Adipocyte (in vitro differentiated cells): ENCODE measurements around the gene ACOD1.
A peak's percentile ranks its signal among the peaks of the same experiment; 100 is the strongest.
"Not testable (repeated sequence)": the region's sequence is repeated elsewhere in the genome, so short reads cannot be mapped to it uniquely, and the experiment has no call there.

Source experiments
- DNase-seq: peaks from one replicate; pipeline ENCODE4 v3.0.0-alpha.2; 2015; ENCODE audit warnings: low read depth
- H3K27me3 ChIP-seq: replicated peaks from 2 replicates; pipeline ENCODE4 v1.7.0; 2013; ENCODE audit warnings: mild to moderate bottlenecking, low read length, moderate library complexity; ENCODE audit not compliant: control insufficient read depth, insufficient read depth
- H3K36me3 ChIP-seq: 2 replicates; pipeline ENCODE4 v1.7.0; 2013; ENCODE audit warnings: low read length, mild to moderate bottlenecking, moderate library complexity; ENCODE audit not compliant: control insufficient read depth, insufficient read depth, severe bottlenecking
- H3K4me1 ChIP-seq: 2 replicates; pipeline ENCODE4 v1.7.0; 2013; ENCODE audit warnings: mild to moderate bottlenecking, low read length, moderate library complexity; ENCODE audit not compliant: control insufficient read depth, insufficient read depth
- H3K4me3 ChIP-seq: 2 replicates; pipeline ENCODE4 v1.7.0; 2013; ENCODE audit warnings: mild to moderate bottlenecking, low read length, moderate library complexity
- H3K9ac ChIP-seq: 2 replicates; pipeline ENCODE4 v1.7.0; 2013; ENCODE audit warnings: mild to moderate bottlenecking, low read length, moderate library complexity
- H3K9me3 ChIP-seq: 2 replicates; pipeline ENCODE4 v1.7.0; 2013; ENCODE audit warnings: mild to moderate bottlenecking, low read length, moderate library complexity; ENCODE audit not compliant: control insufficient read depth

Gene ACOD1

DNA sequence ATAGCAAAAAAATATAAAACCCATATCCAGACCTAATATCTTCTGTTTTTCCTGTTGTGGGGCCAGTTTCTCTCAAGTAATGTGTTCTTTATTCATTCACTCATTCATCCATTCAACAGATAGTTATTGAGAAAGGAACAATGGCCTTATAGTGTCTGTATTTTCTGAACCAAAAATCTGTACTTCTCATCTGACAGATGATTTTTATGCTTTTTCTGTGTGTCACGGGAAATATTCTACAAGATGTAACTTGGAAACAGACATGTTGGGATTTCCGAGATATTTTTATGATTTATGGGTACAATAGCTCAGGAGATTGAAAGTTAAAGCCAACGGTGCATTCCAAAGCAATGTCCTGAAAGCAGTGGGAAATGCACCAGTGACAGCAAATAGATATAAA, 5.7 kb downstream of the ACOD1 start:
- no peak for DNase-seq

DNA sequence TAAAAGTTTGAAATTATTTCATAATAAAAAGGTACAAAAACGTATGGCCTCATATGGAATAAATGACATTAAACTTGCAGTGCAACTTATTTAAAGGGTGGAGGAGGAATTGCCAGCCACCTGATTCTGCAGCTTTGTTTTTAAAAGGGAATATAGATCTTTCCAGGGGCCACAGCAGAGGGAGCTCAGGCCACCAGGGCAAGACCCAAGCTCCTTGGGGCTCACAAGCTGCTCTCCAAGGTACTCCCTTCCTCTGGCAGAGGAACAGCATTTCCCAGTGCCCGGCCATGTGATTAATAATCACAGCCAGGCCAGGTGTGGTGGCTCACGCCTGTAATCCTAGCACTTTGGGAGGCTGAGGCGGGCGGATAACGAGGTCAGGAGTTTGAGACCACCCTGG, 6.2 kb downstream of the ACOD1 start:
- no peak overlapping the region for H3K9ac ChIP-seq
- H3K36me3 ChIP-seq, result no peaks in the 10 kb centered on the region
- H3K27me3 ChIP-seq, result no peaks in the 10 kb centered on the region
- peaks cover 5% of the 10 kb centered on the region for H3K9me3 ChIP-seq
- H3K4me3 ChIP-seq, result no peak overlapping the region
- no peak for DNase-seq
- no peaks in the 10 kb centered on the region for H3K4me1 ChIP-seq

More for the DNA sequence above, 5.7 kb downstream of the ACOD1 start:
- no peaks in the 10 kb centered on the region for H3K36me3 ChIP-seq
- no peak overlapping the region for H3K9ac ChIP-seq
- H3K9me3 ChIP-seq, result no peaks in the 10 kb centered on the region
- no peaks in the 10 kb centered on the region for H3K4me1 ChIP-seq
- H3K4me3 ChIP-seq, result no peak overlapping the region
- H3K27me3 ChIP-seq, result no peaks in the 10 kb centered on the region

DNA sequence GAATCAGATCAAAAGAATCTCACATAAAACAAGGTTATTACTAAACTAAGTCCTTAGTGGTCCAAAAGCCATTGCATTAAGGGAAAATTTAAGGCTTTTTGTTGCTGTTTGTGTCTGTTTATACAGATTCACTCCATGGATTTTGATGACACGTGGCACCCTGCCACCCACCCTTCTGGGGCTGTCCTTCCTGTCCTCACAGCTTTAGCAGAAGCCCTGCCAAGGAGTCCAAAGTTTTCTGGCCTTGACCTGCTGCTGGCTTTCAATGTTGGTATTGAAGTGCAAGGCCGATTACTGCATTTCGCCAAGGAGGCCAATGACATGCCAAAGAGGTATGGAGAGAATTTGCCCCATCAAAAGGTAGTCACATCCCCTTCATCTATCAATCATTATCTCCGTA, 6.9 kb downstream of the ACOD1 start:
- DNase-seq, result no peak
- H3K9me3 ChIP-seq, result peaks cover 11% of the 10 kb centered on the region
- H3K9ac ChIP-seq, result no peak overlapping the region
- no peaks in the 10 kb centered on the region for H3K27me3 ChIP-seq
- no peaks in the 10 kb centered on the region for H3K4me1 ChIP-seq
- no peak overlapping the region for H3K4me3 ChIP-seq
- no peaks in the 10 kb centered on the region for H3K36me3 ChIP-seq

DNA sequence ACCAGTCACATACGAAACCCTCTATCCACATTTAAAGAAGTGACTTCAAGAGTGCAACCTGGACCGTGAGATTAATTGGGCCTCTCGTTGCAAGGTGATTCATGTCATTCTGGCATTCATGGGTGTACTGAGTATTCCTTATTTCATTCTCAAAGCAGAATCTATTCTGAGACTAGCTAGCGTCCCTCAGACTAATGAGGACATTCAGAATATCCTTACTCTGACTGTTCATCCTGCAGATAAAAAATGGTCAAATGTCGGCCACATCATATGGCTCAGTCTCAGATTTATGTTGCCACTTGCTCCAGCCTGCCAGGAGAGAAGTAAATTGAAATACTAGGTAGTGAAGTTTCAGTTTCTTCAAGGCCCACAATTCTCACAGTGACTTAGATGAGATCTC, 7.3 kb downstream of the ACOD1 start:
- DNase-seq, result no peak
- Histone ChIP-seq H3K27me3 (no peaks in the 10 kb centered on the region), H3K9ac (no peak overlapping the region), H3K4me3 (no peak overlapping the region), H3K9me3 (peaks cover 16% of the 10 kb centered on the region), H3K36me3 (no peaks in the 10 kb centered on the region), H3K4me1 (no peaks in the 10 kb centered on the region)

DNA sequence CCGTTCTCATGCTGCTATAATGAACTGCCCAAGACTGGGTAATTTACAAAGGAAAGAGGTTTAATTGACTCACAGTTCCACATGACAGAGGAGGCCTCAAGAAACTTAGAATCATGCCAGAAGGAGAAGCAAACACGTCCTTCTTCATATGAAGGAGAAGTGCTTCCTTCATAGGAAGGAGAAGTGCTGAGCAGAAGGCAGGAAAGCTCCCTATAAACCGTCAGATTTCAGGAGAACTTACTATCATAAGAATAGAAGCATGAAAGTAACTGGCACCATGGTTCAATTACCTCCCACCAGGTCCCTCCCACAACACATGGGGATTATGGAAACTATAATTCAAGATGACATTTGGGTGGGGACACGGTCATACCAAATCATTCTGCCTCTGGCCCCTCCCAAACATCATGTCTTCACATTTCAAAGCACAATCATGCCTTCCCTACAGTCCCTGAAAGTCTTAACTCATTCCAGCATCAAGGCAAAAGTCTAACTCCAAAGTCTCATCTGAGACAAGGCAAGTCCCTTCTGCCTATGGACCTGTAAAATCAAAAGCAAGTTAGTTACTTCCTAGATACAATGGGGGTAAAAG, 10.6 kb downstream of the ACOD1 start:
- H3K36me3 ChIP-seq, result no peaks in the 10 kb centered on the region
- H3K4me1 ChIP-seq, result no peaks in the 10 kb centered on the region
- DNase-seq, result no peak
- no peak overlapping the region for H3K4me3 ChIP-seq
- H3K27me3 ChIP-seq, result no peaks in the 10 kb centered on the region
- H3K9ac ChIP-seq, result no peak overlapping the region
- H3K9me3 ChIP-seq, result peaks cover 18% of the 10 kb centered on the region

DNA sequence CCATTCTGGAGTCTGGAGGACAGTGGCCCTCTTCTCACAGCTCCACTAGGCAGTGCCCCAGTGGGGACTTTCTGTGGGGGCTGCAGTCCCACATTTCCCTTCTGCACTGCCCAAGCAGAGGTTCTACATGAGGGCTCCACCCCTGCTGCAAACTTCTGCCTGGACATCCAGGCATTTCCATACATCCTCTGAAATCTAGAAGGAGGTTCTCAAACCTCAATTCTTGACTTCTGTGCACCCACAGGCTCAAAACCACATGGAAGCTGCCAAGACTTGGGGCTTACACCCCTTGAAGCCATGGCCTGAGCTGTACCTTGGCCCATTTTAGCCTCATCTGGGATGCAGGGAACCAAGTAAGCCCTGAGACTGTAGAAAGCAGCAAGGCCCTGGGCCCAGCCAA, 11.4 kb downstream of the ACOD1 start:
- H3K9ac ChIP-seq, H3K36me3 ChIP-seq, DNase-seq, H3K4me3 ChIP-seq, H3K4me1 ChIP-seq, H3K27me3 ChIP-seq: not testable (repeated sequence)
- H3K9me3 ChIP-seq, result peaks cover 18% of the 10 kb centered on the region

DNA sequence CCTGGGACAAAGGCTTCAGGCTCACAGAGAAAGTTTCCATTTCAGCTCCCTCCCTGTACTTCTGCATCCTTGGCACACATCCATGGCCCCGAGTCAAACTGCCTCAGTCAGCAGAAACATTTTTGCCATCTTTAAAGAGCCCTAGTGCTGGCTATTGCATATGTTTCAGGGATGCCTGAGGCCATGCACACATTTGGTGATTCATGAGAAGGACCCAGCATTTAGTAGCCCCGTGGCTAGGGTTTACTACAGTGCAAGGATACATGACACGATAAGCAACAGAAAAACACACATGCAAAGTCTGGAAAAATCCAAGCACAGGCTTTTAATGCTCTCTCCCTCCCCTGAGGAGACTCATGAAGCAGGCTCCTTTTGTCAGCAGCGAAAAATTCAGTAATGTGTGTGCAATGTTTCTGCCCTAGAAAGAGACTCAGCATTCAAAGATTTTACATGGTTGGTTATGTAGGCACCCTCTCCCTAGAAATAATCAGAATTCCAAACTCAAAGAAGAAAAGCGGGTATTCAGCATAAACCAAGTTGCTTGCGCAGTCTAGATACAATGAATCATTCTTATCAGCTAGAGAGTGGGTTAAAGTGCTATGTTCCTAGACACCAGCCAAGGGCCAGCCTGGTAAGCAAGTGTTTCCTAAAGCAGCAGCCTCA, 17.6 kb downstream of the ACOD1 start:
- Histone ChIP-seq H3K36me3 (no peaks in the 10 kb centered on the region), H3K9ac (peak overlapping the region; percentile 44), H3K4me3 (peak overlapping the region; percentile 50), H3K4me1 (peaks cover 19% of the 10 kb centered on the region), H3K27me3 (no peaks in the 10 kb centered on the region), H3K9me3 (peaks cover under 1% of the 10 kb centered on the region)
- DNase-seq, result peak; percentile 91

DNA sequence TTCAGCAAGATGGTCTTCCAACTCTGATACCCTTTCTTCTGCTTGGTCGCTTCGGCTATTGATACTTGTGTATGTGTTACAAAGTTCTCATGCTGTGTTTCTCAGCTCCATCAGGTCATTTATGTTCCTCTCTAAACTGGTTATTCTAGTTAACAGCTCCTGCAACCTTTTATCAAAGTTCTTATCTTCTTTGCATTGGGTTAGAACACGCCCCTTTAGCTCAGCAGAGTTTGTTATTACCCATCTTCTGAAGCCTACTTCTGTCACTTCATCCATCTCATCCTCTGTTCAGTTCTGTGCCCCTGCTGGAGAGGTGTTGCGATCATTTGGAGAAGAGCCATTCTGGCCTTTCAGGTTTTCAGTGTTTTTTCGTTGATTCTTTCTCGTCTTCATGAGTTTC, 18.7 kb downstream of the ACOD1 start:
- no peaks in the 10 kb centered on the region for H3K36me3 ChIP-seq
- no peak overlapping the region for H3K4me3 ChIP-seq
- H3K9ac ChIP-seq, result no peak overlapping the region
- H3K9me3 ChIP-seq, result no peaks in the 10 kb centered on the region
- H3K4me1 ChIP-seq, result peaks cover 19% of the 10 kb centered on the region
- DNase-seq, result no peak
- no peaks in the 10 kb centered on the region for H3K27me3 ChIP-seq

DNA sequence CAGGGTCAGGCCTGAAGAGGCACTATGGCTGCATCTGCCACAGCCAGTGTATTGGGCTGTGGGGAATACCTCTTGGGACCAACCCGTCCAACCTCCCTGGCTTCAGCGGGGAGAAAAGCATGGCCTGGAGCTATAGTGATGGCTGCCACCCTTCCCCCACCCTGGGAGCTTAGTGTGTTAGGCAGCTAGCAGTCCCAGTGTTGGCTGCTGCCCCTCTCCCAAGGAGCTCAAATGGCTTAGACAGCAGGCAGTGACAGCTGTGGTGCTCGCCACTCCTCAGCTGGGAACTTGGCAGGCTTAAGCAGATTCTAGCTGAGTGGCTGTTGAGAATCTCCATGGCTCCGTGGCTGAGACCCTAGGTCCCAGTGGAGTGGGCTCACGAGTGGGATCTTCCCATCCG, 19.7 kb downstream of the ACOD1 start:
- no peaks in the 10 kb centered on the region for H3K36me3 ChIP-seq
- DNase-seq, result no peak
- H3K27me3 ChIP-seq, result no peaks in the 10 kb centered on the region
- H3K9me3 ChIP-seq, result no peaks in the 10 kb centered on the region
- no peak overlapping the region for H3K4me3 ChIP-seq
- no peak overlapping the region for H3K9ac ChIP-seq
- peaks cover 19% of the 10 kb centered on the region for H3K4me1 ChIP-seq

DNA sequence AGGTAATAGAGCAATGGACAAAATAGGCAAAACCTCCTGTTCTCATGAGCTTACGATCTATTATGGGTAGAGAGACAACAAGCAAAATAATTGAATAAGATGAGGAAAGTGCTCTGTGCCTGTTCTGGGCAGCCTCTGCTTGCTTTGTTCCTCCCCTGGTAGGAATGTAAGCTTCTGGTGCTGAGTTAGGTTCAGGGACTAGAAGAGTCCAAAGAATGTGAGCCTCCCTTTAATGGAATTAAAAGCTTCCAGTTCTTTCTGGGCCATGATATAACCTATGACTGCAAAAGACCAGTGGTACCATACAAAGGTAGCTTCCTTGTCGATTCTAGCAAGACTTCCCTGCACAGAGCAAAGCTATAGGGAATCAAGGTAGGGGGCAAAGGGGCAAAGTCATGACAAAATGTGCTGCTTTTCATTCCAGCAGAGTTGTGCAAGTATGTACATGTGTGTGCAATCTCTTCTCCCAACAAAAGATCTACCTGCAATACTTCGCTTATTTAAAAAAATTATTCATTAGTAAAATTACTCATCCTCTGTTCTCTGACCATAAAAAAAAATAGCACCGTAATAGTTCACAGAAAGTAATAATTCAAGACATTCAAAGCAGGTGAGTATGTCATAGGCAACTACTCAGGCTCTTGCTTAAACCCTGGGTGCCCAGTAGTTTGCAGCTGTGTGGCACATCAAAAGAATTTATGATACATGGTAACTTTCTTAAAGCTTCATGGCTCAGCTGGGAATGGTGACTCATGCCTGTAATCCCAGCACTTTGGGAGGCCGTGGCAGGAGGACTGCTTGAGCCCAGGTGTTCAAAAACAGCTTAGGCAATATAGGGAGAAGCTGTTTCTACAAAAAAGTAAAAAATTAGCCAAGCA, 21.4 kb downstream of the ACOD1 start:
- Histone ChIP-seq H3K4me1 (peaks cover 19% of the 10 kb centered on the region), H3K36me3 (no peaks in the 10 kb centered on the region), H3K27me3 (no peaks in the 10 kb centered on the region), H3K4me3 (no peak overlapping the region), H3K9ac (no peak overlapping the region), H3K9me3 (no peaks in the 10 kb centered on the region)
- DNase-seq, result peak; percentile 40

DNA sequence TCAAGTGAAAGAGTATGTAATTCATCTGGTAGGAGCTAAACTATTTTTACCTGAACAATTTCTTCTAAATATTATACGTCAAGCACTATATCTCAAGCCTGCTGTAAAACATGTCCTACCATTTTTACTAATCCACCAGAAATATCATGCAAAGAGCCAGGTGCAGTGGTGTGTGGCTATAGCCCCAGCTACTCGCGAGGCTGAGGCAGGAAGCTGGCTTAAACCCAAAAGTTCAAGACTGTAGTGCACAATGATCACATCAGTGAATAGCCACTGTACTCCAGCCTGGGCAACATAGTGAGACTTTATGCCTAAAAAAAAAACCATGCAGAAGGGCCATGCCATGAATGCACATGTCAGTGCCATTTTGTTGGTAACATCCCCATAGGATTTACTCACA, 22.9 kb downstream of the ACOD1 start:
- Histone ChIP-seq H3K9me3 (no peaks in the 10 kb centered on the region), H3K9ac (no peak overlapping the region), H3K4me3 (no peak overlapping the region), H3K36me3 (no peaks in the 10 kb centered on the region), H3K4me1 (peaks cover 7% of the 10 kb centered on the region), H3K27me3 (no peaks in the 10 kb centered on the region)
- no peak for DNase-seq
